Measurements from ENCODE around the gene MPHOSPH9. TPM values are rescaled to one million over a fixed set of nuclear protein-coding genes. Genes with fewer than 3 reads are reported as not detected.

The MPHOSPH9 gene
- total and polyA plus RNA-seq, 2 of the 4 experiments (the other 2 are of a cell fraction) = 7.6 to 17.0 TPM

- Histone ChIP-seq H3K27me3 (ENCODE audit: control insufficient read depth, insufficient read depth, low read length) (no peaks in the 10 kb centered on the region), H2BK5ac (ENCODE audit: low read depth, low read length, poor library complexity, severe bottlenecking) (no peak overlapping the region), H3K79me1 (ENCODE audit: low read depth in 1 of 2, low read length in 2 of 2) (peaks cover 21 to 62% of the 10 kb centered on the region in 2 experiments), H3K23ac (ENCODE audit: low read depth, low read length) (no peak overlapping the region), H4K20me1 (ENCODE audit: insufficient read depth, low read length) (peaks cover 29% of the 10 kb centered on the region), H3K56ac (ENCODE audit: extremely low read depth, insufficient read depth, low read length) (no peak overlapping the region), H2BK15ac (ENCODE audit: low read depth, low read length) (no peak overlapping the region), H3K9me1 (ENCODE audit: insufficient read depth, low read length) (peaks cover 6% of the 10 kb centered on the region), H3K36me3 (ENCODE audit: control insufficient read depth, insufficient read depth, low read length) (peaks cover 22% of the 10 kb centered on the region), H3K9ac (ENCODE audit: low read depth, low read length) (no peak overlapping the region), H3K27ac (ENCODE audit: insufficient read depth, low read length) (no peak overlapping the region), H3K4me1 (ENCODE audit: control insufficient read depth, insufficient read depth, low read length) (peaks cover 1% of the 10 kb centered on the region; the same call in 1 of the 2 replicates), H2BK120ac (ENCODE audit: low read depth, low read length) (no peak overlapping the region), H3K4me2 (ENCODE audit: low read depth, low read length) (no peak overlapping the region), H4K91ac (ENCODE audit: insufficient read depth, low read depth, low read length) (no peak overlapping the region), H2BK20ac (ENCODE audit: low read depth, low read length) (no peak overlapping the region), H2AK5ac (ENCODE audit: low read depth, low read length) (no peak overlapping the region), H2AK9ac (replicated peaks; ENCODE audit: low read depth, low read length, poor library complexity) (no peak overlapping the region), H3K9me3 (ENCODE audit: control insufficient read depth, insufficient read depth, low read length) (no peaks in the 10 kb centered on the region; the same call in 1 of the 2 replicates), H3K4ac (ENCODE audit: low read depth, low read length) (no peak overlapping the region), H3K4me3 (ENCODE audit: insufficient read depth, low read depth, low read length) (no peak overlapping the region), H3K18ac (ENCODE audit: low read depth, low read length) (no peak overlapping the region), H4K8ac (ENCODE audit: low read depth in 2 of 2, low read length in 2 of 2) (no peak overlapping the region), H2AFZ (replicated peaks; ENCODE audit: low read length, poor library complexity) (no peak overlapping the region), H3K14ac (replicated peaks; ENCODE audit: low read depth, low read length) (no peak overlapping the region), H4K5ac (ENCODE audit: low read depth, low read length) (no peak overlapping the region)
- 91% methylated on average over 6 of the region's 13 CpGs; no CpG with 5 or more reads in 1 of the 2 experiments for WGBS, 2 experiments (ENCODE audit: extremely low coverage in 2 of 2, insufficient read length in 1 of 2)
- DNase-seq (no peak), ATAC-seq (ENCODE audit: low read depth) (no peak)
- dilution Hi-C loops (cut with HindIII; ENCODE audit: low sequenced_read_pairs, unreplicated experiment) = no loop called here
- TF ChIP-seq MAFK (IDR thresholded peaks at IDR 0.05; ENCODE audit: low read depth, low read length) (no peak), SMC3 (IDR thresholded peaks at IDR 0.05; ENCODE audit: low read depth, low read length) (no peak), USF2 (IDR thresholded peaks at IDR 0.05; ENCODE audit: low read depth, low read length) (no peak), RAD21 (IDR thresholded peaks at IDR 0.05; ENCODE audit: low read length) (no peak), NFE2L2 (IDR thresholded peaks at IDR 0.05; ENCODE audit: low read depth, low read length) (no peak), MAZ (IDR thresholded peaks at IDR 0.05; ENCODE audit: borderline replicate concordance, low read depth, low read length) (no peak), CEBPB (IDR thresholded peaks at IDR 0.05; ENCODE audit: low read depth, low read length) (no peak), CHD1 (IDR thresholded peaks at IDR 0.05; ENCODE audit: low read depth, low read length) (no peak), POLR2A (IDR thresholded peaks at IDR 0.05; ENCODE audit: low read depth, low read length) (no peak), RCOR1 (IDR thresholded peaks at IDR 0.05; ENCODE audit: insufficient replicate concordance, low read length) (no peak), RFX5 (IDR thresholded peaks at IDR 0.05; ENCODE audit: low read depth, low read length) (no peak), ELK1 (IDR thresholded peaks at IDR 0.05; ENCODE audit: borderline replicate concordance, low read depth, low read length) (no peak), MXI1 (IDR thresholded peaks at IDR 0.05; ENCODE audit: borderline replicate concordance, low read depth, low read length) (no peak), CTCF (conservative IDR thresholded peaks at IDR 0.05; ENCODE audit: low read depth, low read length) (no peak)
- ChIA-PET CTCF (interaction anchor here (0.6 kb wide), 1 partner anchor 687 kb away, joined by 3 read pairs; no protein-coding TSS in a partner anchor), POLR2A (ENCODE audit: unreplicated experiment) (no interaction called here)
- in situ Hi-C loops (cut with MboI; ENCODE audit: low sequenced_read_pairs) = no loop called here
- intact Hi-C loops (cut with micrococcal nuclease) = no loop called here
- no TSS peak for BruUV-seq (replicated peaks)
Measured at GRCh38 chr12:123250471-123251383, 17.8 kb upstream of the MPHOSPH9 start.

Data from IMR-90 (cell line).